ENCODE data around the gene CHRDL2.

DNA sequence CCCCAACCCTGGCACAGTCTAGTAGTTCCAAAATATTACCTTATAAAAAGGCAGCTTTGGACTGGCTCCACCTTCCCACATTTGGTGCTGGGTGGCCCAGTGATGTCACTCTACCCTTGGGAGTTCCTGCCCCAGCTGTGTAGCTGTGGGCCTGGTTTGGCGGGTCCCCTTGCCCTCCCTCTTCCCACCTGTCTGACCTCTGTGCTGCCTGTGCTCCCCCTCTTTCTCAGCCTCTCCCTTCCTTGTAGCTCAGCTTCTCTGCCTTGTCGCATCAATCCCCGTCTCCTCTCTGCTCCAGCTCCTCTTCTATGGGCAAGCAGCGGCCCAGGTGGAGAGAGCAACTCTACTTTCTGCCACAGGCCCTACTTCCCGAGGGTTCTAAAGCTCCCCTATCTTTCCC lies 54.6 kb downstream of the CHRDL2 start:
- TF ChIP-seq, protein P1, sequence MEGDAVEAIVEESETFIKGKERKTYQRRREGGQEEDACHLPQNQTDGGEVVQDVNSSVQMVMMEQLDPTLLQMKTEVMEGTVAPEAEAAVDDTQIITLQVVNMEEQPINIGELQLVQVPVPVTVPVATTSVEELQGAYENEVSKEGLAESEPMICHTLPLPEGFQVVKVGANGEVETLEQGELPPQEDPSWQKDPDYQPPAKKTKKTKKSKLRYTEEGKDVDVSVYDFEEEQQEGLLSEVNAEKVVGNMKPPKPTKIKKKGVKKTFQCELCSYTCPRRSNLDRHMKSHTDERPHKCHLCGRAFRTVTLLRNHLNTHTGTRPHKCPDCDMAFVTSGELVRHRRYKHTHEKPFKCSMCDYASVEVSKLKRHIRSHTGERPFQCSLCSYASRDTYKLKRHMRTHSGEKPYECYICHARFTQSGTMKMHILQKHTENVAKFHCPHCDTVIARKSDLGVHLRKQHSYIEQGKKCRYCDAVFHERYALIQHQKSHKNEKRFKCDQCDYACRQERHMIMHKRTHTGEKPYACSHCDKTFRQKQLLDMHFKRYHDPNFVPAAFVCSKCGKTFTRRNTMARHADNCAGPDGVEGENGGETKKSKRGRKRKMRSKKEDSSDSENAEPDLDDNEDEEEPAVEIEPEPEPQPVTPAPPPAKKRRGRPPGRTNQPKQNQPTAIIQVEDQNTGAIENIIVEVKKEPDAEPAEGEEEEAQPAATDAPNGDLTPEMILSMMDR (IDR thresholded peaks at IDR 0.05) = no peak
- no peak for TF ChIP-seq EP300 (IDR thresholded peaks at IDR 0.05; ENCODE audit: low read depth)
- no peak for TF ChIP-seq POLR2A (IDR thresholded peaks at IDR 0.05)
